ENCODE data around the gene MIER1. TPM values are rescaled to one million over a fixed set of nuclear protein-coding genes. Genes with fewer than 3 reads are reported as not detected.

The MIER1 gene
- total RNA-seq, 1 experiment from 2014 or later, result 25.3 TPM

DNA sequence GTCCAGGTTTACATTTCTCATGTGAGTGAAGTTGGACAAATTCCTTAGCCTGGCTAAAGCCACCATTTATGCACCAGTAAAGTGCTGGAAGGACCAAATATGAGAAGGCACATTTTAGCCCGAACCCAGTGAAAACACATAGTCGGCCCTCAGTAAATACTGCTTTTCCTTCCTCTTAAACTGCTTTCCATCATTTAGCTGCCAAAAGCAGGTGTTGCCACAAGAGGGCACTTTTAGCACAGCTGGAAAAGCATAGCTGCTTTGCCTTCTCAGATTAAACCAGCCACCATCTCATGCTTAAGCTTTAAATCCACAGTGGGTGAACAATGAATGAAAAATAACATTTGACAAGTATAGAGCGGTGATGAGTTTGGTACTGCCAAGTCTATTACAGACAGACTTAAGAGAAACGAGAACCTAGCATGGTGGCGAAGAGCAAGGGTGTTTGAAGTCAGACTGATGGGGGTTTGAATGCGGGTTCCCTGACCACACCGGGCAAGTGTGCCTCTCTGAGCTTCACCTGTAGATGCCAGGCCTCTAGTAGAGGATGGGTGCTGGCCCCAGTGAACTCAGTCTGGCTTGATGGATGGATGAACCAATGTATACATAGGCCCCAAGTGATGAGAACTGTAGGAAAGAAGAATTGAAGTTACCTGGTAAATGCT lies 71.4 kb downstream of the MIER1 start:
- peak; percentile 65 for DNase-seq (ENCODE audit: low read depth)

DNA sequence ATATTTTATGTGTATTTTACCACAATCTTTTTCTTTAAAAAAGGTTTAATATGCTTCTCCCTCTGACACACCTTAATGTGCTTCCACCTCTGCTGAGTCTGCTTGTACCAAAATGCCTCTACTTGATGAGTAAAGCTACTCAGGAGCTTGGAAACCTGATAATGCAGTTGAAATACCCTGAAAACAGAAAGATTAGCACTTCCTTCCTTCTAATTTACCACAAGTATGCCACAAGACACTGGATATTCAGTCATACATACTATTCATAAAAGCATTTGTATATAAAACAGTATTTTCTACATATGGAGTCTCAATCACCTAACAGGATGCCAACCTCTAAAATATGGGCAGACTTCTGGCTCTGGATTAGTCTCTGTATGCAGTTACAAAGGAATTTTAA lies 74.2 kb downstream of the MIER1 start:
- no peak for DNase-seq (ENCODE audit: low read depth)

DNA sequence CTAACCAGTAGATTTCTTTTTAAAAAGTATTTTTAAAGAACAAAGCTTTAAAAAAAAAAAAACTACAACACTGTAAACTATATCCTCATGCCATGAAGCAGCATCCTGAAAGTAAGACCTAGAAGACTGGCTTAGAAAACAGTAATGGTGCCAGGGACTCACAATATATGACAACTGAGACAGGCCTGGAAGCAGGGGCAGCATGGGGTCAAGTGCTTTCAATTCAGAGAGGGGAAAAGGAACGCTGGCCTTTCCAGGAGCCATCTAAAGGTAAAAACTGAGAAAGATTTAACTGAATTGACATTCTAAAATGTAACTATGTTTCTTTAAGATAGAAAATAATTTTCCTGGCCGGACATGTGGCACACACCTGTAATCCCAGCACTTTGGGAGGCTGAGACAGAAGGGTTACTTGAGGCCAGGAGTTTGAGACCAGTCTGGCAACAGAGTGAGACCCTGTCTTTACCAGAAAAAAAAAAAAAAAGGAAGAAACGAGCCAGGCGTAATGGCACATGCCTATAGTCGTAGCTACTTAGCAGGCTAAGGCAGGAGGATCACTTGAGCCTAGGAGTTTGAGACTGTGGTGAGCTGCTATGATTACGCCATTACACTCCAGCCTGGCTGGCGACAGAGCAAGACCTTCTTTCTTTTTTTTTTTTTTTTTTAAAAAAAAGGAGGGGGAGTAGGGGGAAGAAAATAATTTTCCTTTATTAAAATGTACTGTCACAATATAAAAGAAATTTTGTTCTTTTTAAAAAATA lies 75.0 kb downstream of the MIER1 start:
- no peak for DNase-seq (ENCODE audit: low read depth)

DNA sequence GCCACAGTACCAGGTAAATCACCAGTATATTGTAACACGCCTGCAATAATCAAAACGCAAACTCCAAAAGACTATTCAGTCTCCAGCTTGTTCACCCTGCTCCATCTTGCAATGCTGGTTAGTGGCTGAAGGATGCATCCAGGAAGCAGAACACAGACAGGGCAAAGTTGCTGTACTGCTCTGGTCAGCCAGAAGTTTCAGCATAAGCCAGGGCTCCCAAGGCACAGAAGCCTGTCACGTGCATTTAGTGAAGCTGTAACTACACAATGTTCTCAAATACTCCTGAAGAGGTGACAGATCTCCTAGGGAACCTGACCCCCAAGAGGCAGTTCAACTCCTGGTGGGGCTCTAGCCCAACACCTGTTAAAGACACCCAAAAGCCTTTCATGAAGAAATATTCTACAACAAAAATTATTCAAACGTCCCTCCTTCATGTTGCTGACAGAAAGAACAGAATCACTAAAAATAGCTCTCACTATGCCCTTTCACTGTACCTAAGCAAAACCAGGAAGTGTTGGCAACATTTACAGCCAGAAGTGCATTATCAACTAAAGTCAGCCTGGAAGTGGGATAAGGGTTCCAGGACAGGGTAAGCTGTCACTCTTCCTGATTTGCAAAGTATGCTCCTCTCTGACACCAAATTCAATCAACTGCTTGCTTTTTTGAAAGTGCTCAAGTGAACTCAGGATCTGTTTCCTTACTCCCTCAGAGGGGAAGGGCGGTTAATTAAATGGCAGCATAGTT lies 77.1 kb downstream of the MIER1 start:
- no peak for DNase-seq (ENCODE audit: low read depth)

DNA sequence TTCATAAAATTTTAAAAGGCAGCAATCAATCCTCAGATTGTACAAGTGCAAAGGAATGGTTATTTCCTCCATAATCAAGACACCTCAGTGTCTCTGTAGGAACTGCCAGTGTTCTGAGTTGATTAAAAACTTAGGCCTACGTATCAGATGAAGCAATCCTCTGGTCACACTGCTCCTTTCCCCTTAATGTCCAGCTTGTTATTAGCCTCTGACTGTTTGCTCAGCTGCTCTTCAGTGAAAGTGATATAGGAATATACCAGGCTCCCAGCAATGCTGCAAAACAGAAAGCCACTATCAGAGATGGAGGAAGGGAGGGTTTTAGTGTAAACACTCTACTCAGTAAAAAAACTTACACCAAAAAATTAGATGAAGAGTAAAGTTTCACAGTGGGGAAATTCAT lies 79.4 kb downstream of the MIER1 start:
- no peak for DNase-seq (ENCODE audit: low read depth)

DNA sequence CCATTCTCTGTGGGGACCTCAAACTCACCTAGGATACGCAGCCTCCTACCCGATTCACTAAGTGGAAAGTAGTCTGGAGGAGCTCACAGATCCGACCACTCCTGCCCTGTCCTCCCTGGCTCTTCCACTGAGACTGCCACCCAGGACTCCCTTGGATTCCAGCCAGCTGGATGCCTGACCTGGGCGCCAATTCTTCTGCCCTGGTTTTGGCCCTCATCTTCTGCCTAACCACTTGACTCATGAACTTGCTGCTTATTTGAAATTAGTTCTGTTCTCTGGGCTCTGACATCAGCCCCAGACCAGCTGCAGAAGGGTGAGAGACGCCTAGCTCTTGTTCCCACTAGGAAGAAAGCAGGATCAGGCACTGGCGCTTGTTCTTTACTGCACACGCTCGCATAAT lies 80.3 kb downstream of the MIER1 start:
- DNase-seq (ENCODE audit: low read depth), result no peak

GRCh38 chr1:67009792-67010191 lies 85.0 kb downstream of the MIER1 start:
- DNase-seq (ENCODE audit: low read depth), result no peak

- peak; percentile 47 for DNase-seq (ENCODE audit: low read depth)
Measured at GRCh38 chr1:67013573-67013972, 88.8 kb downstream of the MIER1 start.

GRCh38 chr1:67018574-67018973 lies 93.8 kb downstream of the MIER1 start:
- DNase-seq (ENCODE audit: low read depth), result no peak

- DNase-seq (ENCODE audit: low read depth), result no peak
Measured at GRCh38 chr1:67019121-67019520, 94.3 kb downstream of the MIER1 start.

- DNase-seq (ENCODE audit: low read depth), result peak; percentile 83
Measured at GRCh38 chr1:67019600-67020136, 94.9 kb downstream of the MIER1 start.

DNA sequence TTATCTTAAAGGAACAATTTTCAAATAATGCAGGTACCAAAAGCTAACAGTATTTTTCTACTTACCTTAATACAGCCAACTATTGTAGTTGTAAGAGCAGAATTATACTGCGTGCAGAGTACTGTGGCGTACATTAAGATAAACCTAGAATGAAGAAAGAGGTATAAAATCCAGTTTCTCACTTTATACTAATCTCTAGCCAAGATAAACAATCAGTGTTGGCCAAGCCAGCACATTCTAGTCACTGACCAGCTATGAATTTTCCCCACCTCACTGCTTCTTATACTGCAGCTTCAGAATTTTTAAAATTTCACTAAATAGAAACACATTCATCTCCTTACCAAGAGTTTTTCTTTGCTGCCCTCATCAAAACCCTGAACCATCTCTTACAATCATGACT lies 95.5 kb downstream of the MIER1 start:
- peak; percentile 15 for DNase-seq (ENCODE audit: low read depth)

GRCh38 chr1:67020765-67021164 lies 96.0 kb downstream of the MIER1 start:
- DNase-seq (ENCODE audit: low read depth), result no peak

DNA sequence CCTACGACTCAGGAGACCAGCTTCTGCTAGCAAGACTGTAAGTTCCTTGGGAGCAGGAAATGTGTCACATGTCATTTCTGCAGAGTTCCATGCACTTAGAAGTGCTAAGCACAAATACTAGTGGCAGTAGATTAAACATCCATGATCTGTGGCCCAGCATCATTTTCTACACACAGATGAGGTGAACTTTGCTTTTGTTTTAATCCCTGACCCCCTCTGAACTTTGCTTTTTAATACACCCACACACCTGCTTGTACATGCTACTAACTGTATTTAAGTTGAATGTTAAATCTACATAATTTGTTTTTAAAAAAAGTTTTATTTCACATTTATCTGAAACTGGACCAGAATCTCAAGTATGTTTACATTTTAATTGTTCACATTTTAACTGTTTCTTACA lies 104.7 kb downstream of the MIER1 start:
- DNase-seq (ENCODE audit: low read depth), result no peak

GRCh38 chr1:67031121-67031858 lies 106.5 kb downstream of the MIER1 start:
- no peak for DNase-seq (ENCODE audit: low read depth)

GRCh38 chr1:67031859-67032247 lies 107.1 kb downstream of the MIER1 start:
- no peak for DNase-seq (ENCODE audit: low read depth)

Other genes starting within 250 kb of the MIER1 start
- not detected in 2 replicates for gene DYNLT5, start 172.5 kb upstream of the MIER1 start, total RNA-seq (2014; rRNA removed; shearing (Covaris generic))
- gene INSL5, start 123.7 kb upstream of the MIER1 start, total RNA-seq (2014; rRNA removed; shearing (Covaris generic)), result not detected in 2 replicates
- gene DNAI4, start 134 bp upstream of the MIER1 start, total RNA-seq (2014; rRNA removed; shearing (Covaris generic)), result 7.9 and 15.3 TPM in 2 replicates
- 20.1 and 20.3 TPM in 2 replicates for gene SLC35D1, start 129.2 kb downstream of the MIER1 start, total RNA-seq (2014; rRNA removed; shearing (Covaris generic))
- gene C1orf141, start 210.0 kb downstream of the MIER1 start, total RNA-seq (2014; rRNA removed; shearing (Covaris generic)), result not detected in 2 replicates
- not detected in 2 replicates for gene IL23R, start 241.5 kb downstream of the MIER1 start, total RNA-seq (2014; rRNA removed; shearing (Covaris generic))